HepG2 (cell line): ENCODE measurements around the gene CBX7. TPM values are rescaled to one million over a fixed set of nuclear protein-coding genes. Genes with fewer than 3 reads are reported as not detected.

ENCODE experiments used
- ATAC-seq: fragments of 200-7000 bp; cut with Tn5 transposase; 3 replicates; pipeline ENCODE4 v1.9.1; 2020; ENCODE audit warnings: mild to moderate bottlenecking, moderate library complexity
- BruUV-seq: library from RNA; stranded (reverse); fragments of 400-500 nt; replicated peaks from 2 replicates; lab custom pipeline; 2021; lab: Mats Ljungman, UMichigan
- CTCF ChIA-PET: fragments of 300-600 bp; formaldehyde crosslinking; extraction: SDS; loops from one replicate; lab custom pipeline; 2021; ENCODE audit warnings: low total read pairs, inconsistent platforms, low intra/inter-chr PET ratio; lab: Yijun Ruan, JAX
- POLR2A ChIA-PET: fragments of 350-600 bp; sonication (Branson Sonifier 250); formaldehyde crosslinking; loops from one replicate; lab custom pipeline; 2020; ENCODE audit warnings: antibody characterized with exemption, inconsistent platforms; lab: Yijun Ruan, JAX
- DNase-seq: peaks from one replicate; pipeline ENCODE4 v3.0.0-alpha.2; 2015; ENCODE audit warnings: low spot score
- FAIRE-seq: peaks from 3 replicates; lab custom pipeline; 2011; peaks lifted over from hg19 to GRCh38; lab: Jason Lieb, UNC
- H2AFZ ChIP-seq: one replicate; pipeline ENCODE4 v1.6.1; 2011; ENCODE audit warnings: low read length, inconsistent platforms
- H3K27ac ChIP-seq: fragments of 300-600 bp; 3 replicates; pipeline ENCODE4 v1.8.0; 2011; ENCODE audit warnings: mixed run types, mild to moderate bottlenecking, mixed read lengths, low read length, inconsistent platforms; ENCODE audit not compliant: insufficient read depth; ENCODE audit errors: extremely low read length
- H3K27me3 ChIP-seq, 2 experiments: fragments of 200-600 bp in 1 of 2; 2 replicates in 1 of 2; 3 replicates in 1 of 2; pipeline versions ENCODE4 v1.6.0 to v1.8.0; 2011; ENCODE audit warnings: low read length in 2 of 2, mild to moderate bottlenecking in 2 of 2, moderate library complexity in 2 of 2, inconsistent platforms in 1 of 2; ENCODE audit not compliant: insufficient read depth in 2 of 2, control insufficient read depth in 1 of 2
- H3K36me3 ChIP-seq, 2 experiments: fragments of 200-600 bp in 1 of 2; replicated peaks in 1 of 2; 2 replicates in 1 of 2; 3 replicates in 1 of 2; pipeline versions ENCODE4 v1.5.1 to v1.8.0; 2011; ENCODE audit warnings: low read length in 2 of 2, inconsistent platforms in 1 of 2; ENCODE audit not compliant: insufficient read depth in 2 of 2, control insufficient read depth in 1 of 2
- H3K4me1 ChIP-seq: 2 replicates; pipeline ENCODE4 v1.5.1; 2012; ENCODE audit warnings: low read length, inconsistent platforms; ENCODE audit not compliant: insufficient read depth
- H3K4me2 ChIP-seq: 2 replicates; pipeline ENCODE4 v1.6.0; 2011; ENCODE audit warnings: low read depth, low read length, inconsistent platforms
- H3K4me3 ChIP-seq, 3 experiments: fragments of 200-600 bp in 1 of 3; sonication (generic), shearing (Covaris generic) in 1 of 3; replicated peaks in 1 of 3; 2 replicates each; pipeline ENCODE4 v1.5.1; 2011 to 2016; ENCODE audit warnings: low read length in 3 of 3, inconsistent platforms in 2 of 3, low read depth in 2 of 3, mild to moderate bottlenecking in 2 of 3, control low read depth in 1 of 3, mixed read lengths in 1 of 3; ENCODE audit not compliant: insufficient read depth in 1 of 3
- H3K79me2 ChIP-seq: one replicate; pipeline ENCODE4 v1.6.1; 2011; ENCODE audit warnings: low read length, inconsistent platforms; ENCODE audit not compliant: insufficient read depth
- H3K9ac ChIP-seq: 2 replicates; pipeline ENCODE4 v1.6.0; 2011; ENCODE audit warnings: mild to moderate bottlenecking, low read depth, low read length, inconsistent platforms; ENCODE audit not compliant: insufficient read depth
- H3K9me3 ChIP-seq: 2 replicates; pipeline ENCODE4 v1.5.1; 2012; ENCODE audit warnings: mild to moderate bottlenecking, low read length
- H4K20me1 ChIP-seq: 2 replicates; pipeline ENCODE4 v1.6.0; 2011; ENCODE audit warnings: inconsistent platforms, mild to moderate bottlenecking, low read length, moderate library complexity; ENCODE audit not compliant: insufficient read depth
- HNF4G ChIP-seq, 2 experiments: sonication (generic) in 1 of 2; formaldehyde crosslinking in 1 of 2; IDR thresholded peaks; 2 replicates each; pipeline versions ENCODE4 v1.4.0 to v1.6.1; 2011 to 2020; ENCODE audit warnings: borderline replicate concordance in 2 of 2, low read depth in 2 of 2, mild to moderate bottlenecking in 2 of 2, low read length in 1 of 2, missing genetic modification reagents in 1 of 2, moderate library complexity in 1 of 2
- MIER2 ChIP-seq: IDR thresholded peaks from 2 replicates; pipeline ENCODE4 v1.6.1; 2016; ENCODE audit warnings: missing biosample characterization, missing genetic modification reagents
- TCF7L2 ChIP-seq: IDR thresholded peaks from 2 replicates; pipeline ENCODE4 v1.6.1; 2011; ENCODE audit warnings: mild to moderate bottlenecking, low read depth, low read length, moderate library complexity
- ZNF30 ChIP-seq: sonication (generic); formaldehyde crosslinking; IDR thresholded peaks from 2 replicates; pipeline ENCODE4 v1.5.0; 2020; ENCODE audit warnings: mild to moderate bottlenecking, missing genetic modification reagents
- ZNF317 ChIP-seq: sonication (generic); formaldehyde crosslinking; IDR thresholded peaks from 2 replicates; pipeline ENCODE4 v1.5.0; 2020; ENCODE audit warnings: mild to moderate bottlenecking, missing genetic modification reagents
- ZNF496 ChIP-seq: sonication (generic); formaldehyde crosslinking; IDR thresholded peaks from 2 replicates; pipeline ENCODE4 v1.8.1; 2023; ENCODE audit warnings: mild to moderate bottlenecking, moderate library complexity, missing genetic modification reagents; ENCODE audit not compliant: insufficient replicate concordance
- WGBS: methylation state at CpG from one replicate; pipeline ENCODE4 v1.1.6; 2017; ENCODE audit warnings: low lambda C conversion rate; 5-methylcytosine and 5-hydroxymethylcytosine counted together
- in situ Hi-C: cut with HindIII; loops from 2 replicates; pipeline ENCODE4 v1.10.0; 2017; ENCODE audit warnings: low pct_unique_long_range_greater_than_20kb; ENCODE audit not compliant: extremely low pct_ligation_motif_present
- intact Hi-C: fragments of 100-400 bp; cut with micrococcal nuclease; formaldehyde crosslinking; loops from one replicate; pipeline ENCODE4 v1.10.0; 2022; ENCODE audit not compliant: unreplicated experiment
- polyA plus RNA-seq, 8 experiments: library from polyadenylated mRNA; depleted of rRNA in 3 of 8; stranded (reverse) in 7 of 8; unstranded in 1 of 8; fragments of >200 nt; fragmentation: Illumina TruSeq in 4 of 8; extraction: Trizol in 4 of 8; gene quantifications; 2 replicates each; pipeline versions ENCODE4 v1.2.1 to v1.2.3, GENCODE V29; 2011 to 2016; ENCODE audit warnings: low read depth in 4 of 8, missing spikeins in 1 of 8, mixed read lengths in 1 of 8; ENCODE audit not compliant: insufficient read depth in 1 of 8
- total RNA-seq, 5 experiments: library from RNA; depleted of rRNA; stranded (reverse); fragments of >200 nt; fragmentation: Illumina TruSeq; extraction: Trizol; gene quantifications; 2 replicates each; pipeline ENCODE4 v1.2.3, GENCODE V29; 2016; ENCODE audit warnings: low read depth in 1 of 5

Gene CBX7
- total and polyA plus RNA-seq, 2 of the 13 experiments (the other 11 are each of a cell fraction or from before 2014, with no cell fraction given): 0.35 to 4.9 TPM

DNA sequence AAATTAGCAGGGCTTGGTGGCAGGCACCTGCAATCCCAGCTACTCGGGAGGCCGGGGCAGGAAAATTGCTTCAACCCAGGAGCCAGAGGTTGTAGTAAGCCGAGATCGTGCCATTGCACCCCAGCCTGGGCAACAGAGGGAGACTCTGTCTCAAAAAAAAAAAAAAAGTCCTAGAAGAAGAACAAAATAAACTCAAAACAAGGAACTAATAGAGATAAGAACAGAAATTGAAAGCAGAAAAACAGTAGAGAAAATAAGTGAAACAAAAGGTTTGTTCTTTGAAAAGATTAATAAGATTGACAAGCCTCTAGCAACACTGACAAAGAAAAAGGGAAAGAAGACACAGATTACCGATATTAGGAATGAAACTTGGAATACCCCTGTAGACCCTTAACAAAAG is 45.1 kb upstream of the CBX7 start:
- ChIA-PET CTCF (no interaction called here), POLR2A (interaction anchor here (0.5 kb wide), 1 partner anchor 47 kb away, joined by 3 read pairs; the partner anchor contains the start of gene PDGFB)
- H3K9me3 ChIP-seq: peaks cover 8% of the 10 kb centered on the region; the same call in 1 of the 2 replicates
- intact Hi-C loops (no loop called here), in situ Hi-C loops (no loop called here)
- no peak overlapping the region for H3K9ac ChIP-seq
- no peaks in the 10 kb centered on the region for H3K27me3 ChIP-seq
- no peak for ATAC-seq
- no peak overlapping the region for H3K27ac ChIP-seq
- no peaks in the 10 kb centered on the region for H3K79me2 ChIP-seq
- WGBS: 47% methylated on average over 5 of the region's 5 CpGs
- no TSS peak for BruUV-seq
- no peak for FAIRE-seq
- no peak overlapping the region for H3K4me3 ChIP-seq
- H2AFZ ChIP-seq: no peak overlapping the region
- DNase-seq: no peak
- H3K36me3 ChIP-seq: no peaks in the 10 kb centered on the region
- no peaks in the 10 kb centered on the region for H4K20me1 ChIP-seq
- no peak overlapping the region for H3K4me2 ChIP-seq
- TF ChIP-seq ZNF496 (CRISPR knock-in tag): no peak
- TF ChIP-seq ZNF30 (CRISPR knock-in tag): no peak
- TF ChIP-seq HNF4G (IDR thresholded peaks at IDR 0.05; ENCODE audit: borderline replicate concordance, low read depth, low read length): no peak
- no peak for TF ChIP-seq HNF4G (CRISPR knock-in tag; IDR thresholded peaks at IDR 0.05; ENCODE audit: borderline replicate concordance, low read depth)
- TF ChIP-seq MIER2 (CRISPR knock-in tag): no peak
- H3K4me1 ChIP-seq: no peaks in the 10 kb centered on the region

- Histone ChIP-seq H3K9me3 (peaks cover 6% of the 10 kb centered on the region; the same call in 1 of the 2 replicates), H3K36me3 (no peaks in the 10 kb centered on the region), H3K27ac (no peak overlapping the region), H3K79me2 (no peaks in the 10 kb centered on the region), H3K4me1 (no peaks in the 10 kb centered on the region), H3K4me2 (no peak overlapping the region), H3K4me3 (no peak overlapping the region), H3K27me3 (peaks cover 0 to 3% of the 10 kb centered on the region in 2 experiments; a peak in 2 of 5 replicates), H2AFZ (no peak overlapping the region), H4K20me1 (no peaks in the 10 kb centered on the region), H3K9ac (no peak overlapping the region)
- TF ChIP-seq TCF7L2 (no peak), ZNF317 (CRISPR knock-in tag) (peak; percentile 98)
- BruUV-seq: no TSS peak
- WGBS: 0% methylated on average over 1 of the region's 1 CpG
- no peak for ATAC-seq
- in situ Hi-C loops (no loop called here), intact Hi-C loops (no loop called here)
- CTCF ChIA-PET: no interaction called here
- FAIRE-seq: no peak
- POLR2A ChIA-PET: no interaction called here
- no peak for DNase-seq
These were observed 41.6 kb upstream of the CBX7 start for GRCh38 chr22:39194098-39194497.
